HEK293 (cell line): ENCODE measurements around the gene SBK1.

ENCODE experiments used
- BCL11B ChIP-seq: fragments of 450-650 bp; formaldehyde crosslinking; IDR thresholded peaks from 2 replicates; pipeline ENCODE4 v1.5.1; 2016; ENCODE audit warnings: low read depth, missing biosample characterization, missing genetic modification characterization
- GFI1B ChIP-seq: fragments of 450-650 bp; formaldehyde crosslinking; IDR thresholded peaks from 2 replicates; pipeline ENCODE4 v1.5.1; 2016; ENCODE audit warnings: missing biosample characterization, missing genetic modification characterization
- GLIS1 ChIP-seq: fragments of 450-650 bp; formaldehyde crosslinking; IDR thresholded peaks from 2 replicates; pipeline ENCODE4 v1.5.1; 2016; ENCODE audit warnings: missing biosample characterization, missing genetic modification characterization
- HOXC10 ChIP-seq: sonication (generic); formaldehyde crosslinking; IDR thresholded peaks from 2 replicates; pipeline ENCODE4 v1.8.1; 2023; ENCODE audit warnings: mild to moderate bottlenecking, missing genetic modification reagents
- HOXD13 ChIP-seq: sonication (generic); formaldehyde crosslinking; IDR thresholded peaks from 2 replicates; pipeline ENCODE4 v1.8.0; 2022; ENCODE audit warnings: missing genetic modification reagents, borderline replicate concordance
- KLF1 ChIP-seq: fragments of 450-650 bp; formaldehyde crosslinking; IDR thresholded peaks from 2 replicates; pipeline ENCODE4 v1.5.1; 2016; ENCODE audit warnings: missing biosample characterization, missing genetic modification characterization
- SCRT2 ChIP-seq: fragments of 450-650 bp; formaldehyde crosslinking; IDR thresholded peaks from 2 replicates; pipeline ENCODE4 v1.5.1; 2016; ENCODE audit warnings: missing biosample characterization, missing genetic modification characterization
- ZBTB44 ChIP-seq: fragments of 450-650 bp; IDR thresholded peaks from 2 replicates; pipeline ENCODE4 v1.5.1; 2018; ENCODE audit warnings: missing biosample characterization, mild to moderate bottlenecking, missing genetic modification characterization
- ZBTB7A ChIP-seq: fragments of 450-650 bp; formaldehyde crosslinking; IDR thresholded peaks from 2 replicates; pipeline ENCODE4 v1.5.1; 2016; ENCODE audit warnings: low read depth, missing biosample characterization, missing genetic modification characterization
- ZEB2 ChIP-seq: fragments of 450-650 bp; formaldehyde crosslinking; IDR thresholded peaks from 2 replicates; pipeline ENCODE4 v1.5.1; 2016; ENCODE audit warnings: missing biosample characterization, missing genetic modification characterization
- ZFP3 ChIP-seq: fragments of 450-650 bp; formaldehyde crosslinking; IDR thresholded peaks from 2 replicates; pipeline ENCODE4 v1.5.1; 2016; ENCODE audit warnings: low read depth, missing biosample characterization, missing genetic modification characterization
- ZFP41 ChIP-seq: fragments of 450-650 bp; formaldehyde crosslinking; IDR thresholded peaks from 2 replicates; pipeline ENCODE4 v1.5.1; 2016; ENCODE audit warnings: missing biosample characterization, missing genetic modification characterization, borderline replicate concordance
- ZNF146 ChIP-seq: fragments of 450-650 bp; formaldehyde crosslinking; IDR thresholded peaks from 2 replicates; pipeline ENCODE4 v1.5.1; 2016; ENCODE audit warnings: missing biosample characterization, missing genetic modification characterization
- ZNF155 ChIP-seq: fragments of 450-650 bp; formaldehyde crosslinking; IDR thresholded peaks from 2 replicates; pipeline ENCODE4 v1.5.1; 2016; ENCODE audit warnings: missing biosample characterization, missing genetic modification characterization
- ZNF16 ChIP-seq: fragments of 450-650 bp; formaldehyde crosslinking; IDR thresholded peaks from 2 replicates; pipeline ENCODE4 v1.5.1; 2016; ENCODE audit warnings: low read depth, missing biosample characterization, missing genetic modification characterization
- ZNF2 ChIP-seq: fragments of 450-650 bp; formaldehyde crosslinking; IDR thresholded peaks from 2 replicates; pipeline ENCODE4 v1.5.1; 2016; ENCODE audit warnings: missing biosample characterization, missing genetic modification characterization
- ZNF202 ChIP-seq: fragments of 450-650 bp; formaldehyde crosslinking; IDR thresholded peaks from 2 replicates; pipeline ENCODE4 v1.5.1; 2016; ENCODE audit warnings: missing biosample characterization, missing genetic modification characterization, borderline replicate concordance
- ZNF223 ChIP-seq: fragments of 450-650 bp; formaldehyde crosslinking; IDR thresholded peaks from 2 replicates; pipeline ENCODE4 v1.5.1; 2016; ENCODE audit warnings: missing biosample characterization, missing genetic modification characterization
- ZNF239 ChIP-seq: fragments of 450-650 bp; formaldehyde crosslinking; IDR thresholded peaks from 2 replicates; pipeline ENCODE4 v1.5.1; 2016; ENCODE audit warnings: missing biosample characterization, missing genetic modification characterization
- ZNF324 ChIP-seq: fragments of 450-650 bp; formaldehyde crosslinking; IDR thresholded peaks from 2 replicates; pipeline ENCODE4 v1.5.1; 2016; ENCODE audit warnings: missing biosample characterization, missing genetic modification characterization
- ZNF416 ChIP-seq: fragments of 450-650 bp; formaldehyde crosslinking; IDR thresholded peaks from 2 replicates; pipeline ENCODE4 v1.5.1; 2016; ENCODE audit warnings: missing biosample characterization, missing genetic modification characterization
- ZNF473 ChIP-seq: fragments of 450-650 bp; formaldehyde crosslinking; IDR thresholded peaks from 2 replicates; pipeline ENCODE4 v1.5.1; 2017; ENCODE audit warnings: missing biosample characterization, missing genetic modification characterization
- ZNF518A ChIP-seq: fragments of 450-650 bp; formaldehyde crosslinking; conservative IDR thresholded peaks from 2 replicates; pipeline ENCODE4 v1.5.1; 2016; ENCODE audit warnings: low read depth, missing biosample characterization, missing genetic modification characterization
- ZNF530 ChIP-seq: fragments of 450-650 bp; formaldehyde crosslinking; IDR thresholded peaks from 2 replicates; pipeline ENCODE4 v1.5.1; 2016; ENCODE audit warnings: low read depth, missing biosample characterization, missing genetic modification characterization
- ZNF558 ChIP-seq: fragments of 450-650 bp; formaldehyde crosslinking; IDR thresholded peaks from 2 replicates; pipeline ENCODE4 v1.5.1; 2016; ENCODE audit warnings: missing biosample characterization, missing genetic modification characterization
- ZNF701 ChIP-seq: fragments of 450-650 bp; formaldehyde crosslinking; IDR thresholded peaks from 2 replicates; pipeline ENCODE4 v1.5.1; 2016; ENCODE audit warnings: missing biosample characterization, missing genetic modification characterization
- ZNF707 ChIP-seq: fragments of 450-650 bp; formaldehyde crosslinking; IDR thresholded peaks from 2 replicates; pipeline ENCODE4 v1.5.1; 2016; ENCODE audit warnings: missing biosample characterization, missing genetic modification characterization
- ZNF768 ChIP-seq: fragments of 450-650 bp; formaldehyde crosslinking; IDR thresholded peaks from 2 replicates; pipeline ENCODE4 v1.5.1; 2018; ENCODE audit warnings: missing biosample characterization, mild to moderate bottlenecking, missing genetic modification characterization
- ZNF785 ChIP-seq: fragments of 450-650 bp; formaldehyde crosslinking; IDR thresholded peaks from 2 replicates; pipeline ENCODE4 v1.5.1; 2016; ENCODE audit warnings: missing biosample characterization, missing genetic modification characterization
- ZSCAN30 ChIP-seq: fragments of 450-650 bp; IDR thresholded peaks from 2 replicates; pipeline ENCODE4 v1.5.1; 2018; ENCODE audit warnings: missing biosample characterization, mild to moderate bottlenecking, missing genetic modification characterization, moderate library complexity
- TF ChIP-seq, protein P1 (sequence below): fragments of 450-650 bp; formaldehyde crosslinking; IDR thresholded peaks from 2 replicates; pipeline ENCODE4 v1.5.1; 2016; ENCODE audit warnings: missing biosample characterization, missing genetic modification characterization
- TF ChIP-seq, protein P2 (sequence below): fragments of 450-650 bp; formaldehyde crosslinking; IDR thresholded peaks from 2 replicates; pipeline ENCODE4 v1.5.1; 2017; ENCODE audit warnings: missing biosample characterization, missing genetic modification characterization

The SBK1 gene

DNA sequence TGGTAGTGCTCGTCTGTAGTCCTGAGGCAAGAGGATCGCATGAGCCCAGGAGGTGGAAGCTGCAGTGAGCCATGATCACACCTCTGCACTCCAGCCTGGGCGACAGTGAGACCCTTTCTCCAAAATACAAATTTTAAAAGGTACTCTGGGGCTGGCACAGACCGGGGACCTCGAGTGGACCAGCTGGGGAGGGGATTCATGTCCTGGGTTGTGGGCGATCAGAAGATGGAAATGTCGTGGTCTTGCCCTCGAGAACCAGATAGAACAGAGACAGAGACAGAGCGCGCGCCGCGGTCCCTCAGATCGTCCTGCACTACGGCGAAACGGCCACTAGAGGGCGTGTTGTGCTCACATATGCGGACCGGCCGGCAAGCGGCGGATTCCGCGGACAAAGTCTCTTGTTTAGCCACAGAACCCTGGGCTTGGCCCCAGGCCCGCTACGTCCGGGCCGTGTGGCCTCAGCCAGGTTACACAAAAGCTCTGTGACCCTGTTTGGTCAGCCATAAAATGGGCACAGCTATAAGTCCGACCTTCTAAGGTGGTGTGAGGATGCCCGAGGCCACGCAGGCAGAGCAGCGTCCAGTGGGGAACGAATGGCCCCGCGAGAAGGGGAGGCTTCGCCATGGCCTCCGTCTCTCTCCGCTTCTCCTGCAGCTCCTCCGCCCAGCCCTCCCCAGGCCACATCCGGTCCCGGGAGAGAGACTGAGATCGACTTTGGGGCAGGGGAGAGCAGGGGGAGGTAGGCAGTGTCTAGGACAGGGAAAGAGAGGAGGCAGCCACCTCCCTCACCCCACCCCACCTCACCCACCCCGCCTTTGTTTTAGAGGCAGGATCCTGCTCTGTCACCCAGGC lies 14.6 kb upstream of the SBK1 start (continued):
- TF ChIP-seq, protein P1, sequence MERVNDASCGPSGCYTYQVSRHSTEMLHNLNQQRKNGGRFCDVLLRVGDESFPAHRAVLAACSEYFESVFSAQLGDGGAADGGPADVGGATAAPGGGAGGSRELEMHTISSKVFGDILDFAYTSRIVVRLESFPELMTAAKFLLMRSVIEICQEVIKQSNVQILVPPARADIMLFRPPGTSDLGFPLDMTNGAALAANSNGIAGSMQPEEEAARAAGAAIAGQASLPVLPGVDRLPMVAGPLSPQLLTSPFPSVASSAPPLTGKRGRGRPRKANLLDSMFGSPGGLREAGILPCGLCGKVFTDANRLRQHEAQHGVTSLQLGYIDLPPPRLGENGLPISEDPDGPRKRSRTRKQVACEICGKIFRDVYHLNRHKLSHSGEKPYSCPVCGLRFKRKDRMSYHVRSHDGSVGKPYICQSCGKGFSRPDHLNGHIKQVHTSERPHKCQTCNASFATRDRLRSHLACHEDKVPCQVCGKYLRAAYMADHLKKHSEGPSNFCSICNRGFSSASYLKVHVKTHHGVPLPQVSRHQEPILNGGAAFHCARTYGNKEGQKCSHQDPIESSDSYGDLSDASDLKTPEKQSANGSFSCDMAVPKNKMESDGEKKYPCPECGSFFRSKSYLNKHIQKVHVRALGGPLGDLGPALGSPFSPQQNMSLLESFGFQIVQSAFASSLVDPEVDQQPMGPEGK (tag by site-specific recombination): peak; percentile 83; the same call in 1 of the 2 replicates
- TF ChIP-seq ZSCAN30 (tag by site-specific recombination): peak; percentile 66; the same call in 1 of the 2 replicates
- TF ChIP-seq ZEB2: peak; percentile 84
- no peak for TF ChIP-seq ZNF473 (tag by site-specific recombination)
- TF ChIP-seq ZNF202 (tag by site-specific recombination): no peak
- no peak for TF ChIP-seq ZNF223
- no peak for TF ChIP-seq ZNF558 (tag by site-specific recombination)
- peak; percentile 45; the same call in 1 of the 2 replicates for TF ChIP-seq ZNF768 (tag by site-specific recombination)
- TF ChIP-seq HOXD13 (CRISPR knock-in tag): no peak
- TF ChIP-seq ZNF416 (tag by site-specific recombination): no peak
- no peak for TF ChIP-seq SCRT2 (tag by site-specific recombination)
- TF ChIP-seq ZNF2 (tag by site-specific recombination): peak; percentile 88
- TF ChIP-seq ZNF785 (tag by site-specific recombination): no peak
- TF ChIP-seq HOXC10 (CRISPR knock-in tag): no peak
- TF ChIP-seq BCL11B (tag by site-specific recombination): no peak
- TF ChIP-seq ZBTB44: no peak
- peak; percentile 53; the same call in 1 of the 2 replicates for TF ChIP-seq KLF1 (tag by site-specific recombination)
- TF ChIP-seq ZFP41 (tag by site-specific recombination): no peak
- no peak for TF ChIP-seq ZNF155 (tag by site-specific recombination)
- TF ChIP-seq ZNF239 (tag by site-specific recombination): no peak
- TF ChIP-seq ZNF324 (tag by site-specific recombination): peak; percentile 69; the same call in 1 of the 2 replicates
- TF ChIP-seq ZNF518A (tag by site-specific recombination): no peak; the same call in 1 of the 2 replicates
- TF ChIP-seq GLIS1 (tag by site-specific recombination): peak; percentile 53
- no peak for TF ChIP-seq ZNF701
- TF ChIP-seq ZBTB7A (tag by site-specific recombination): no peak
- TF ChIP-seq ZNF146: no peak
- TF ChIP-seq ZNF530 (tag by site-specific recombination): no peak
- peak; percentile 82 for TF ChIP-seq ZFP3 (tag by site-specific recombination)
- TF ChIP-seq GFI1B: no peak
- no peak for TF ChIP-seq ZNF16 (tag by site-specific recombination)
- TF ChIP-seq, protein P2, sequence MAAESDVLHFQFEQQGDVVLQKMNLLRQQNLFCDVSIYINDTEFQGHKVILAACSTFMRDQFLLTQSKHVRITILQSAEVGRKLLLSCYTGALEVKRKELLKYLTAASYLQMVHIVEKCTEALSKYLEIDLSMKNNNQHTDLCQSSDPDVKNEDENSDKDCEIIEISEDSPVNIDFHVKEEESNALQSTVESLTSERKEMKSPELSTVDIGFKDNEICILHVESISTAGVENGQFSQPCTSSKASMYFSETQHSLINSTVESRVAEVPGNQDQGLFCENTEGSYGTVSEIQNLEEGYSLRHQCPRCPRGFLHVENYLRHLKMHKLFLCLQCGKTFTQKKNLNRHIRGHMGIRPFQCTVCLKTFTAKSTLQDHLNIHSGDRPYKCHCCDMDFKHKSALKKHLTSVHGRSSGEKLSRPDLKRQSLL (tag by site-specific recombination): no peak
- no peak for TF ChIP-seq ZNF707 (tag by site-specific recombination)
